Stomach (tissue), 4 donors: ENCODE data around the gene NPTX2.

Experiments
- CTCF ChIP-seq, 7 experiments: fragments of 450-650 bp in 4 of 7; fragments of 200-600 bp in 3 of 7; sonication (generic) in 3 of 7; IDR thresholded peaks; one replicate each; pipeline ENCODE4 v1.5.1; 2016 to 2019; ENCODE audit warnings: antibody characterized with exemption in 7 of 7, control low read depth in 2 of 7, mild to moderate bottlenecking in 1 of 7
- POLR2A ChIP-seq, 4 donors: fragments of 450-650 bp; IDR thresholded peaks; one replicate each; pipeline ENCODE4 v1.6.1; 2016; ENCODE audit warnings: antibody characterized with exemption in 4 of 4, control low read depth in 2 of 4, mild to moderate bottlenecking in 1 of 4, moderate library complexity in 1 of 4

- TF ChIP-seq POLR2A (IDR thresholded peaks at IDR 0.05), result no peak
- no peak for TF ChIP-seq CTCF (IDR thresholded peaks at IDR 0.05)
Observed at GRCh38 chr7:98628418-98628817, 11.3 kb downstream of the NPTX2 start.
